H1 (cell line): Measurements from ENCODE around the gene CTIF. TPM values are rescaled to one million over a fixed set of nuclear protein-coding genes. Genes with fewer than 3 reads are reported as not detected.

Experiments used
- CTCF ChIA-PET: fragments of 300-600 bp; sonication (Branson Sonifier 250); formaldehyde crosslinking; loops from one replicate; lab custom pipeline; 2021; ENCODE audit not compliant: partially characterized antibody; lab: Charles Lee
- POLR2A ChIA-PET: fragments of 300-600 bp; sonication (Branson Sonifier 250); formaldehyde crosslinking; loops from one replicate; lab custom pipeline; 2021; ENCODE audit warnings: inconsistent platforms; ENCODE audit not compliant: partially characterized antibody; lab: Charles Lee
- DNase-seq, 2 experiments: peaks; one replicate each; pipeline versions ENCODE4 v3.0.0 to v3.0.0-alpha.2; 2010 to 2022; ENCODE audit warnings: low spot score in 2 of 2, low read depth in 1 of 2, mixed read lengths in 1 of 2
- FAIRE-seq: peaks from 2 replicates; lab custom pipeline; 2011; peaks lifted over from hg19 to GRCh38; lab: Jason Lieb, UNC
- H2AFZ ChIP-seq: 2 replicates; pipeline ENCODE4 v1.8.1; 2012; ENCODE audit warnings: low read length, inconsistent platforms
- H2AK5ac ChIP-seq: 2 replicates; pipeline ENCODE4 v1.6.1; 2013; ENCODE audit warnings: low read depth, low read length
- H2BK120ac ChIP-seq: replicated peaks from 2 replicates; pipeline ENCODE3; 2013; ENCODE audit warnings: low read depth, low read length, inconsistent platforms
- H2BK12ac ChIP-seq: 2 replicates; pipeline ENCODE4 v1.6.1; 2013; ENCODE audit warnings: low read depth, low read length
- H2BK15ac ChIP-seq: 2 replicates; pipeline ENCODE4 v1.6.1; 2013; ENCODE audit warnings: low read length
- H2BK20ac ChIP-seq: 2 replicates; pipeline ENCODE4 v1.6.1; 2013; ENCODE audit warnings: low read length
- H2BK5ac ChIP-seq: 2 replicates; pipeline ENCODE4 v1.6.1; 2013; ENCODE audit warnings: low read depth, low read length
- H3K14ac ChIP-seq: 2 replicates; pipeline ENCODE4 v1.6.1; 2013; ENCODE audit warnings: inconsistent platforms; ENCODE audit not compliant: insufficient read length
- H3K18ac ChIP-seq: 2 replicates; pipeline ENCODE4 v1.6.1; 2013; ENCODE audit warnings: low read length; ENCODE audit errors: extremely low read depth
- H3K23ac ChIP-seq: 2 replicates; pipeline ENCODE4 v1.6.1; 2013; ENCODE audit warnings: inconsistent platforms; ENCODE audit not compliant: insufficient read length
- H3K23me2 ChIP-seq: 2 replicates; pipeline ENCODE4 v1.6.1; 2013; ENCODE audit warnings: low read depth, low read length
- H3K27ac ChIP-seq: 2 replicates; pipeline ENCODE4 v1.6.1; 2011; ENCODE audit warnings: low read depth, low read length, inconsistent platforms
- H3K27me3 ChIP-seq, 4 experiments: replicated peaks in 1 of 4; 1 replicate in 1 of 4; 2 replicates in 3 of 4; pipeline versions ENCODE4 v1.6.1 to v1.8.1; 2011 to 2013; ENCODE audit warnings: low read length in 3 of 4, mild to moderate bottlenecking in 3 of 4, inconsistent platforms in 2 of 4, mixed read lengths in 2 of 4, moderate library complexity in 1 of 4; ENCODE audit not compliant: control insufficient read depth in 3 of 4, insufficient read depth in 3 of 4; ENCODE audit errors: extremely low read depth in 1 of 4
- H3K36me3 ChIP-seq, 4 experiments: 2 replicates each; pipeline versions ENCODE4 v1.6.1 to v1.8.1; 2011 to 2013; ENCODE audit warnings: mild to moderate bottlenecking in 4 of 4, low read length in 3 of 4, moderate library complexity in 2 of 4, control low read depth in 1 of 4, inconsistent platforms in 1 of 4; ENCODE audit not compliant: insufficient read depth in 4 of 4, control insufficient read depth in 2 of 4
- H3K4ac ChIP-seq: replicated peaks from 2 replicates; pipeline ENCODE3; 2013; ENCODE audit warnings: low read length, low read depth, mixed read lengths, inconsistent platforms; ENCODE audit not compliant: insufficient read length
- H3K4me1 ChIP-seq, 4 experiments: replicated peaks in 1 of 4; 1 replicate in 1 of 4; 2 replicates in 3 of 4; pipeline versions ENCODE4 v1.6.1 to v1.8.1; 2011 to 2013; ENCODE audit warnings: low read length in 3 of 4, inconsistent platforms in 2 of 4, mixed read lengths in 1 of 4; ENCODE audit not compliant: insufficient read depth in 4 of 4, control insufficient read depth in 3 of 4
- H3K4me2 ChIP-seq, 2 experiments: 2 replicates each; pipeline versions ENCODE4 v1.6.1 to v1.8.1; 2011 to 2013; ENCODE audit warnings: low read depth in 2 of 2, low read length in 2 of 2, control low read depth in 1 of 2, inconsistent platforms in 1 of 2, mild to moderate bottlenecking in 1 of 2; ENCODE audit not compliant: insufficient read depth in 1 of 2
- H3K4me3 ChIP-seq, 4 experiments: fragments of 200-600, 300-600 bp in 1 of 4; sonication (generic), shearing (Covaris generic), sonication (Bioruptor Twin) in 1 of 4; 2 replicates each; pipeline versions ENCODE4 v1.5.1 to v1.8.1; 2011 to 2016; ENCODE audit warnings: low read length in 4 of 4, low read depth in 3 of 4, control low read depth in 2 of 4, inconsistent platforms in 2 of 4, mild to moderate bottlenecking in 2 of 4, mixed read lengths in 1 of 4, moderate library complexity in 1 of 4; ENCODE audit not compliant: insufficient read depth in 2 of 4; ENCODE audit errors: extremely low read depth in 1 of 4
- H3K56ac ChIP-seq: replicated peaks from 2 replicates; pipeline ENCODE3; 2013; ENCODE audit warnings: low read depth, mild to moderate bottlenecking, mixed read lengths, low read length, inconsistent platforms; ENCODE audit not compliant: insufficient read length
- H3K79me1 ChIP-seq: 2 replicates; pipeline ENCODE4 v1.6.1; 2013; ENCODE audit warnings: low read depth, low read length, control low read depth
- H3K79me2 ChIP-seq, 2 experiments: 2 replicates each; pipeline versions ENCODE4 v1.6.1 to v1.8.1; 2012 to 2013; ENCODE audit warnings: low read length in 2 of 2, mild to moderate bottlenecking in 2 of 2, inconsistent platforms in 1 of 2; ENCODE audit not compliant: insufficient read depth in 2 of 2, control insufficient read depth in 1 of 2
- H3K9ac ChIP-seq, 4 experiments: replicated peaks in 1 of 4; 1 replicate in 1 of 4; 2 replicates in 3 of 4; pipeline versions ENCODE4 v1.6.1 to v1.8.1; 2011 to 2013; ENCODE audit warnings: low read depth in 3 of 4, low read length in 3 of 4, control low read depth in 2 of 4, mild to moderate bottlenecking in 2 of 4, moderate library complexity in 2 of 4, inconsistent platforms in 1 of 4; ENCODE audit errors: extremely low read depth in 1 of 4
- H3K9me3 ChIP-seq, 2 experiments: 2 replicates each; pipeline versions ENCODE4 v1.6.1 to v1.8.1; 2012 to 2013; ENCODE audit warnings: mild to moderate bottlenecking in 2 of 2, moderate library complexity in 2 of 2, control low read depth in 1 of 2, inconsistent platforms in 1 of 2, low read depth in 1 of 2, low read length in 1 of 2, mixed read lengths in 1 of 2; ENCODE audit not compliant: insufficient read depth in 2 of 2
- H4K20me1 ChIP-seq, 2 experiments: replicated peaks in 1 of 2; 2 replicates each; pipeline versions ENCODE3 to v1.8.1; 2011 to 2013; ENCODE audit warnings: inconsistent platforms in 2 of 2, low read length in 2 of 2, mild to moderate bottlenecking in 1 of 2; ENCODE audit not compliant: insufficient read depth in 2 of 2, control insufficient read depth in 1 of 2
- H4K5ac ChIP-seq: 2 replicates; pipeline ENCODE4 v1.6.1; 2013; ENCODE audit warnings: low read length, low read depth, mixed read lengths, inconsistent platforms; ENCODE audit not compliant: insufficient read length
- H4K8ac ChIP-seq: 2 replicates; pipeline ENCODE4 v1.8.0; 2013; ENCODE audit warnings: mild to moderate bottlenecking, moderate library complexity, low read length, inconsistent platforms; ENCODE audit not compliant: insufficient read depth; ENCODE audit errors: extremely low read depth
- H4K91ac ChIP-seq: replicated peaks from 2 replicates; pipeline ENCODE3; 2013; ENCODE audit warnings: low read length, mixed read lengths, inconsistent platforms; ENCODE audit not compliant: insufficient read length
- CHD2 ChIP-seq: IDR thresholded peaks from 2 replicates; pipeline ENCODE4 v1.6.1; 2012; ENCODE audit warnings: low read length, improper control_type of control experiment
- CREB1 ChIP-seq: IDR thresholded peaks from 2 replicates; pipeline ENCODE4 v1.6.1; 2012; ENCODE audit warnings: inconsistent platforms
- KDM1A ChIP-seq: fragments of 200-600, 300-600 bp; sonication (generic); IDR thresholded peaks from 2 replicates; pipeline ENCODE4 v1.7.1; 2016; ENCODE audit warnings: mild to moderate bottlenecking, low read length, borderline replicate concordance
- KDM5A ChIP-seq: fragments of 200-600 bp; IDR thresholded peaks from 2 replicates; pipeline ENCODE4 v1.7.1; 2012; ENCODE audit warnings: mild to moderate bottlenecking, low read length, inconsistent platforms, mixed read lengths
- PHF8 ChIP-seq: fragments of 200-600 bp; sonication (generic); conservative IDR thresholded peaks from 2 replicates; pipeline ENCODE4 v1.7.1; 2012; ENCODE audit warnings: low read depth, mild to moderate bottlenecking, inconsistent platforms, low read length, moderate library complexity
- RAD21 ChIP-seq, 2 experiments: IDR thresholded peaks in 1 of 2; conservative IDR thresholded peaks in 1 of 2; 2 replicates each; pipeline ENCODE4 v1.6.1; 2011; ENCODE audit warnings: low read depth in 2 of 2, low read length in 2 of 2, improper control_type of control experiment in 1 of 2, inconsistent platforms in 1 of 2, mild to moderate bottlenecking in 1 of 2, moderate library complexity in 1 of 2
- SP4 ChIP-seq: IDR thresholded peaks from 2 replicates; pipeline ENCODE4 v1.6.1; 2012; ENCODE audit warnings: low read length, inconsistent platforms
- SRF ChIP-seq: IDR thresholded peaks from 2 replicates; pipeline ENCODE4 v1.6.1; 2011; ENCODE audit warnings: mild to moderate bottlenecking, low read depth, low read length, moderate library complexity
- polyA plus RNA-seq, 7 experiments: library from polyadenylated mRNA; depleted of rRNA in 3 of 7; stranded (reverse) in 5 of 7; unstranded in 2 of 7; fragments of >200 nt in 5 of 7; fragments of 200-250 nt in 2 of 7; gene quantifications; 1 replicate in 5 of 7; 2 replicates in 1 of 7; 4 replicates in 1 of 7; pipeline versions ENCODE4 v1.2.1 to v1.2.3, GENCODE V29; 2011 to 2013; ENCODE audit warnings: missing spikeins in 2 of 7, mixed read lengths in 2 of 7
- total RNA-seq: library from RNA; stranded (reverse); fragmentation: NEBNext Ultra II Directional; extraction: Animal tissue kit (Norgen Biotek cat#: 25700); gene quantifications from 2 replicates; pipeline ENCODE4 v1.2.1, GENCODE V29; 2021

CTIF gene
- total and polyA plus RNA-seq, 2 of the 8 experiments (the other 6 are each of a cell fraction or from before 2014, with no cell fraction given) = 9.0 to 17.8 TPM

- Histone ChIP-seq H2BK12ac (no peak overlapping the region), H4K20me1 (peaks cover 0 to 12% of the 10 kb centered on the region in 2 experiments), H4K5ac (no peak overlapping the region)
Observed at GRCh38 chr18:48562075-48562474, 23.2 kb downstream of the CTIF start.

More at GRCh38 chr18:48562075-48562474, 23.2 kb downstream of the CTIF start:
- no peak overlapping the region for H4K8ac ChIP-seq
- no peak overlapping the region for H2AFZ ChIP-seq
- no peak overlapping the region for H4K91ac ChIP-seq
- DNase-seq (no peak), FAIRE-seq (no peak)
- H3K4ac ChIP-seq = no peak overlapping the region
- no peak overlapping the region for H2BK5ac ChIP-seq
- H3K79me2 ChIP-seq = peaks cover 0 to 13% of the 10 kb centered on the region in 2 experiments; a peak in 1 of 4 replicates
- H3K36me3 ChIP-seq = no peaks in the 10 kb centered on the region
- H3K9me3 ChIP-seq = no peaks in the 10 kb centered on the region
- no peaks in the 10 kb centered on the region for H3K27me3 ChIP-seq
- ChIA-PET CTCF (interaction anchor here (1.1 to 2.4 kb wide), 3 partner anchors 20 to 86 kb away, joined by 3 to 6 read pairs (median 3); no protein-coding TSS in a partner anchor), POLR2A (no interaction called here)
- H3K18ac ChIP-seq = no peak overlapping the region
- H3K23ac ChIP-seq = no peak overlapping the region
- H3K9ac ChIP-seq = no peak overlapping the region
- no peak overlapping the region for H2BK20ac ChIP-seq
- no peak overlapping the region for H3K14ac ChIP-seq
- H3K4me2 ChIP-seq = no peak overlapping the region
- H3K23me2 ChIP-seq = no peaks in the 10 kb centered on the region
- H3K4me1 ChIP-seq = peaks cover 0 to 2% (median 0%) of the 10 kb centered on the region in 4 experiments; a peak in 4 of 7 replicates
- TF ChIP-seq CHD2 = no peak
- no peak for TF ChIP-seq KDM5A
- no peak for TF ChIP-seq PHF8
- TF ChIP-seq SP4 = no peak
- peak; percentile 63; the same call in 1 of the 2 replicates for TF ChIP-seq KDM1A
- TF ChIP-seq RAD21 (IDR thresholded peaks at IDR 0.05 in 1 of 2, conservative IDR thresholded peaks at IDR 0.05 in 1 of 2; ENCODE audit: low read depth in 2 of 2, low read length in 2 of 2) = peak in 1 of 2 experiments; percentile 20; a peak in 1 of 4 replicates
- no peak for TF ChIP-seq CREB1
- no peak for TF ChIP-seq SRF
- TF ChIP-seq, all 59 proteins: peak for 2
- Histone ChIP-seq H3K79me1 (peaks cover 3% of the 10 kb centered on the region), H2AK5ac (no peak overlapping the region), H2BK120ac (no peak overlapping the region), H3K27ac (no peak overlapping the region), H2BK15ac (no peak overlapping the region), H3K4me3 (no peak overlapping the region), H3K56ac (no peak overlapping the region)
